ENCODE data around the gene XPOT.

The XPOT gene

GRCh38 chr12:64418209-64418608 is 14.0 kb downstream of the XPOT start:
- no peak for DNase-seq (ENCODE audit: low spot score)

GRCh38 chr12:64419696-64420095 is 15.5 kb downstream of the XPOT start:
- DNase-seq (ENCODE audit: low spot score): no peak

- no peak for DNase-seq (ENCODE audit: low spot score)
Observed at GRCh38 chr12:64427988-64428387, 23.8 kb downstream of the XPOT start.

GRCh38 chr12:64428956-64429355 is 24.8 kb downstream of the XPOT start:
- DNase-seq (ENCODE audit: low spot score): no peak

GRCh38 chr12:64430886-64431285 is 26.7 kb downstream of the XPOT start:
- DNase-seq (ENCODE audit: low spot score): no peak

- no peak for DNase-seq (ENCODE audit: low spot score)
Observed at GRCh38 chr12:64431791-64432190, 27.6 kb downstream of the XPOT start.

- DNase-seq (ENCODE audit: low spot score): no peak
Observed at GRCh38 chr12:64433915-64434314, 29.7 kb downstream of the XPOT start.

- no peak for DNase-seq (ENCODE audit: low spot score)
Observed at GRCh38 chr12:64440100-64440499, 35.9 kb downstream of the XPOT start.

- DNase-seq (ENCODE audit: low spot score): no peak
Observed at GRCh38 chr12:64445490-64445889, 41.3 kb downstream of the XPOT start.

GRCh38 chr12:64446295-64446694 is 42.1 kb downstream of the XPOT start:
- no peak for DNase-seq (ENCODE audit: low spot score)

- DNase-seq (ENCODE audit: low spot score): no peak
Observed at GRCh38 chr12:64450057-64450640, 46.0 kb downstream of the XPOT start.

GRCh38 chr12:64450711-64451486 is 46.7 kb downstream of the XPOT start:
- peak; percentile 47 for DNase-seq (ENCODE audit: low spot score)

- peak; percentile 82 for DNase-seq (ENCODE audit: low spot score)
Observed at GRCh38 chr12:64451687-64452558, 47.7 kb downstream of the XPOT start, which contains the start of gene TBK1. TBK1 (plus strand) TSS chr12:64452120; CDS start chr12:64455871, 3,751 bp downstream.

GRCh38 chr12:64452559-64453329 is 48.6 kb downstream of the XPOT start:
- peak; percentile 68 for DNase-seq (ENCODE audit: low spot score)

GRCh38 chr12:64455506-64455905 is 51.3 kb downstream of the XPOT start:
- no peak for DNase-seq (ENCODE audit: low spot score)

- DNase-seq (ENCODE audit: low spot score): no peak
Observed at GRCh38 chr12:64456119-64456518, 51.9 kb downstream of the XPOT start.

GRCh38 chr12:64457032-64457431 is 52.8 kb downstream of the XPOT start:
- DNase-seq (ENCODE audit: low spot score): no peak

GRCh38 chr12:64457466-64457865 is 53.3 kb downstream of the XPOT start:
- no peak for DNase-seq (ENCODE audit: low spot score)

- no peak for DNase-seq (ENCODE audit: low spot score)
Observed at GRCh38 chr12:64457923-64458322, 53.7 kb downstream of the XPOT start.

- no peak for DNase-seq (ENCODE audit: low spot score)
Observed at GRCh38 chr12:64459394-64459891, 55.3 kb downstream of the XPOT start.

- no peak for DNase-seq (ENCODE audit: low spot score)
Observed at GRCh38 chr12:64461634-64462414, 57.6 kb downstream of the XPOT start.

Measured in SW480 (cell line).